Parathyroid adenoma (tissue), 2 donors: Measurements from ENCODE around the gene SPTBN5.

Source experiments
- H2AFZ ChIP-seq: fragments of 300-600 bp; sonication (generic); one replicate; pipeline ENCODE4 v1.7.0; 2017; ENCODE audit warnings: antibody characterized with exemption, mild to moderate bottlenecking
- H3K27ac ChIP-seq: fragments of 300-600 bp; sonication (generic); one replicate; pipeline ENCODE4 v1.7.0; 2017
- H3K27me3 ChIP-seq: fragments of 300-600 bp; sonication (generic); one replicate; pipeline ENCODE4 v1.7.0; 2017; ENCODE audit warnings: low read length; ENCODE audit not compliant: control insufficient read depth, insufficient read depth
- H3K36me3 ChIP-seq: fragments of 300-600 bp; sonication (generic); one replicate; pipeline ENCODE4 v1.7.0; 2017; ENCODE audit warnings: low read length; ENCODE audit not compliant: control insufficient read depth, insufficient read depth
- H3K4me1 ChIP-seq: fragments of 300-600 bp; sonication (generic); one replicate; pipeline ENCODE4 v1.7.0; 2017; ENCODE audit warnings: control low read depth
- H3K4me2 ChIP-seq: fragments of 300-600 bp; sonication (generic); one replicate; pipeline ENCODE4 v1.7.0; 2017; ENCODE audit warnings: low read length
- H3K4me3 ChIP-seq: fragments of 300-600 bp; sonication (generic); one replicate; pipeline ENCODE4 v1.7.0; 2017; ENCODE audit warnings: low read depth, low read length
- H3K79me2 ChIP-seq: fragments of 300-600 bp; sonication (generic); one replicate; pipeline ENCODE4 v1.7.0; 2017; ENCODE audit warnings: control low read depth
- H3K9ac ChIP-seq: fragments of 300-600 bp; sonication (generic); one replicate; pipeline ENCODE4 v1.7.0; 2017; ENCODE audit warnings: mild to moderate bottlenecking
- H3K9me3 ChIP-seq: fragments of 300-600 bp; sonication (generic); one replicate; pipeline ENCODE4 v1.7.0; 2017; ENCODE audit warnings: low read length; ENCODE audit not compliant: control insufficient read depth
- TF ChIP-seq, protein P1 (sequence below): fragments of 300-600 bp; sonication (generic); IDR thresholded peaks from one replicate; pipeline ENCODE4 v1.7.0; 2017; ENCODE audit warnings: antibody characterized with exemption, mild to moderate bottlenecking
- donor health status: primary hyperparathyroidism.

SPTBN5 gene

DNA sequence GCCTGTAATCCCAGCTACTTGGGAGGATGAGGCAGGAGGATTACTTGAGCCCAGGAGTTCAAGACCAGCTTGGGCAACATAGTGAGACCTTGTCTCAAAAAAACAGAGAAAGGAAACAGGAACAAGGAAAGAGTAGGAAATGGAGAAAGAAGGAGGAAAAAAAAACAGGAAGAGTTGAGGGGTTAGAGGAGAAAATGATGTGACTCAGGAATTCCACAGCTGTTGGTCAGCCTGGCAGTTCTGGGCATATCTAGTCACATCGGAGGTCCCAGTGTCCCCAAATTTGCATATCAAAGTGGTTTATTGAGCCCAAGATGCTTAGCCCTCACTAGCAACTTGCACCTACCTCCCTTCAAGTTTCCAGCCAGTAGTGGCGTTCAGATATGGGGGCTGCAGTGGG lies 84.7 kb downstream of the SPTBN5 start:
- Histone ChIP-seq H3K9me3 (no peaks in the 10 kb centered on the region), H3K36me3 (no peaks in the 10 kb centered on the region), H3K4me3 (no peak overlapping the region), H3K4me1 (no peaks in the 10 kb centered on the region), H3K79me2 (no peaks in the 10 kb centered on the region), H2AFZ (no peak overlapping the region), H3K4me2 (no peak overlapping the region), H3K27ac (no peak overlapping the region), H3K9ac (no peak overlapping the region), H3K27me3 (no peaks in the 10 kb centered on the region)
- TF ChIP-seq, protein P1, sequence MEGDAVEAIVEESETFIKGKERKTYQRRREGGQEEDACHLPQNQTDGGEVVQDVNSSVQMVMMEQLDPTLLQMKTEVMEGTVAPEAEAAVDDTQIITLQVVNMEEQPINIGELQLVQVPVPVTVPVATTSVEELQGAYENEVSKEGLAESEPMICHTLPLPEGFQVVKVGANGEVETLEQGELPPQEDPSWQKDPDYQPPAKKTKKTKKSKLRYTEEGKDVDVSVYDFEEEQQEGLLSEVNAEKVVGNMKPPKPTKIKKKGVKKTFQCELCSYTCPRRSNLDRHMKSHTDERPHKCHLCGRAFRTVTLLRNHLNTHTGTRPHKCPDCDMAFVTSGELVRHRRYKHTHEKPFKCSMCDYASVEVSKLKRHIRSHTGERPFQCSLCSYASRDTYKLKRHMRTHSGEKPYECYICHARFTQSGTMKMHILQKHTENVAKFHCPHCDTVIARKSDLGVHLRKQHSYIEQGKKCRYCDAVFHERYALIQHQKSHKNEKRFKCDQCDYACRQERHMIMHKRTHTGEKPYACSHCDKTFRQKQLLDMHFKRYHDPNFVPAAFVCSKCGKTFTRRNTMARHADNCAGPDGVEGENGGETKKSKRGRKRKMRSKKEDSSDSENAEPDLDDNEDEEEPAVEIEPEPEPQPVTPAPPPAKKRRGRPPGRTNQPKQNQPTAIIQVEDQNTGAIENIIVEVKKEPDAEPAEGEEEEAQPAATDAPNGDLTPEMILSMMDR, result no peak

DNA sequence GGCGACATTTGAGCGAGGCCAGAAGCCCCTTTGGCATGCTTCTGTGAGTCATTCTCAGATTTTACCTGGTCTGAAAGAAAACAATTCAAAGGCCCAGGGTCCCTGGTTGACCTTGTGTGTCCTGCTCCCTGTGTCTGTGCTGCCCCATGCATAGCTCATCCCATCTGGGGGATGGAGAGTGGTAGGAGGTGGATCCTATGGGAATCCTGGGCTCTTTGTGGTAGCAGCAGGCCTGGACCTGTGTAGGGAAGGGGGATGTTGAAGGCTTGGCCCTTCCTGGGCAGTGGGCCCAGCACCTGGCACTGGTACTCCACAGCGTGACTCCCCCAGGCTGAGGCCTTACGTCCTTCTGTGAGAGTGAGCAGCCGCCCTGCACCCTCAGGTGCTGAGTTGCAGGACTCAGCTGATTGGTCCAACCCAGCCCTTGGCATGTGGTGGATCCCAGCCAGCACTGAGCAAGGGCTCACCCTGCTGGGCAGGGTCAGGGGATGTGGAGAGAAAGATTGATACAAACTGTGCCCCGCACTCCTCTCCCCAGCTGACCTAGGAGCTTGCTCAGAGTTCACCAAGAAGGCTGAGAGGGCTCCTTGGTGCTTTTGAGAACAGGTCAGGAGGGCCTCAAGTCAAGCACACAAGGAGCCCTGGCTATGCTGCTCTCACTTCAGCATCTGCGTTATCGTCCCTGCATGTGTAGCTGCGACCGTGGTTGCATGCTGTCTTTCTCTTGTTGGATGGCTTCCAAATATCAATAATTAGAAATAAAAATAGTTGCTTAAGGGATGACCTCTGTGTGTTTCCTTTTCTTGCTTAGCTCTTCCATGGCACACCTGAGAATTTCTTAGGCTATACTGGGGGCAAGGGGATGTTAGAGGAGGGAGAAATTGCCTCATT lies 87.3 kb downstream of the SPTBN5 start:
- Histone ChIP-seq H3K9me3 (no peaks in the 10 kb centered on the region), H2AFZ (no peak overlapping the region), H3K4me1 (no peaks in the 10 kb centered on the region), H3K4me2 (no peak overlapping the region), H3K4me3 (no peak overlapping the region), H3K79me2 (no peaks in the 10 kb centered on the region), H3K27ac (no peak overlapping the region), H3K27me3 (no peaks in the 10 kb centered on the region), H3K36me3 (no peaks in the 10 kb centered on the region), H3K9ac (no peak overlapping the region)
- TF ChIP-seq, protein P1, result no peak

DNA sequence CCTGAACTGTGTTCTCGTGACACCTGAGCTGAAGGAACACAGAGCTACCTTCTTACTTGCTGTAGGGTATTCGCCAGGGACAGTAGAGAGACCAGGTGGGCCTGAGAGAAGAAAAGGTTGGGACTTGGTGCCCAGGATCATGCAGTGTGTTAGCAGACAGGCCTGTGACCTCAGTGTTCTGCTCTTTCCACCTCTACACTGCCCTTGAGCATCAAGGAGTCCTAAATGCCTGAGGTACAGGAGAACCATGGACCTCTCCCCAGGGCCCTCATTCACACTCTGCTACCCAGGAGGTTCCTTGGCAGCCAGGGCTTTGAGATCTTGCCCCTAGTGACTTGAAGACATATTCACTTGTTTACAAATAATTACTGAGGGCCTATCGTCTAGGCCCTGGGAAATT lies 88.1 kb downstream of the SPTBN5 start:
- H3K36me3 ChIP-seq, result no peaks in the 10 kb centered on the region
- no peak overlapping the region for H3K4me3 ChIP-seq
- H2AFZ ChIP-seq, result no peak overlapping the region
- H3K27me3 ChIP-seq, result no peaks in the 10 kb centered on the region
- no peak overlapping the region for H3K9ac ChIP-seq
- no peak overlapping the region for H3K27ac ChIP-seq
- no peak overlapping the region for H3K4me2 ChIP-seq
- no peaks in the 10 kb centered on the region for H3K4me1 ChIP-seq
- TF ChIP-seq, protein P1, result no peak
- H3K9me3 ChIP-seq, result no peaks in the 10 kb centered on the region
- H3K79me2 ChIP-seq, result no peaks in the 10 kb centered on the region

DNA sequence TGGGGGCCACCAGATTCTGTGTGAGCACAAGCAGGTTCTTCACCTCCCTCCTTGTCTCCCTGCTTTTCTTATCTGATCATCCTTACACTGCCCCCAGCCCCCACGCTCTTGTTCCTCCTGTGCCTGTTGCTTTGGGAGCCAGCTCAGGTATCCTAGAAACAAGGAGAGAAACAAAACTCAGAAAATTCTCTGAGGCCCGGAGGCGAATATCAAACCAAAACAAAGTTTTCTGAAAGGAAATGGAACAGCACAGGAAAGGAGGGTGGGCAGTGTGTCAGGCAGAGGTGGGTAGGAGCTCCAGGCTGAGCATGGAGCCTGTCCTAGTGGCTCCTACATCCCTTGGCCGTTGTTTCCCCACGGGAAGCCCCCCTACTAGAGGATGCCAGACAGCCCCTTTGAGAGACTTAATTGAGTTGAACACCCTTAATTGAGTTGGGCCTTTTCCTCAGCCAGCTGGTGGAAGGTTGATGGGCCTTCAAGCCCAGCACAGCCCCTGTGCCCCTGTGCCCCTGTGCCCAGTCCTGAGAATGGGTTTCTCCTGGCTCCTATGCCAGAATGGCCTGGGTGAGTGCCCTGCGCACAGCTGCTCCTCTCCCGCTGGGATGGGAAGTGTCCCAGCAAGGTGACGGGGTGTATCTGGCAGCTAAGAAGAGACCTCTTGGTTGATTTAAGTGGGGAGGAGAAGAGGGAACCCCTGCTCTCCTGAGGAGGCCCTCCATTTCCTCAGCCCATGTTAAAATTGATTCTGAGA lies 88.8 kb downstream of the SPTBN5 start:
- Histone ChIP-seq H2AFZ (no peak overlapping the region), H3K9ac (no peak overlapping the region), H3K4me3 (no peak overlapping the region), H3K4me1 (no peaks in the 10 kb centered on the region), H3K9me3 (no peaks in the 10 kb centered on the region), H3K4me2 (no peak overlapping the region), H3K27me3 (no peaks in the 10 kb centered on the region), H3K79me2 (no peaks in the 10 kb centered on the region), H3K27ac (no peak overlapping the region), H3K36me3 (no peaks in the 10 kb centered on the region)
- TF ChIP-seq, protein P1, result no peak
